Activated CD8-positive, alpha-beta memory T cell treated with anti-CD3 and anti-CD28 coated beads, Interleukin-2, amount 10 ng/mL, durations not matched to agents 7 days and 5 days (primary cell): Measurements from ENCODE around the gene SEMA4D. TPM values are rescaled to one million over a fixed set of nuclear protein-coding genes. Genes with fewer than 3 reads are reported as not detected.
A peak's percentile ranks its signal among the peaks of the same experiment; 100 is the strongest.

Experiments used
- ATAC-seq: fragments of 150-1000 bp; cut with Tn5 transposase; one replicate; pipeline ENCODE4 v1.10.0; 2021; ENCODE audit warnings: moderate library complexity
- CTCF ChIA-PET: fragments of 350-600 bp; sonication (Branson Sonifier 250); formaldehyde crosslinking; loops from one replicate; lab custom pipeline; 2021; ENCODE audit warnings: antibody characterized with exemption; lab: Charles Lee
- DNase-seq: peaks from one replicate; pipeline ENCODE4 v3.0.0-alpha.2; 2020
- H3K27ac Mint-ChIP-seq: one replicate; pipeline ENCODE4 v1.8.0; 2021; ENCODE audit warnings: mild to moderate bottlenecking, mixed read lengths
- H3K27me3 Mint-ChIP-seq: one replicate; pipeline ENCODE4 v1.8.0; 2021; ENCODE audit warnings: mixed read lengths
- H3K36me3 Mint-ChIP-seq: one replicate; pipeline ENCODE4 v1.8.0; 2021; ENCODE audit warnings: mild to moderate bottlenecking, mixed read lengths
- H3K4me1 Mint-ChIP-seq: one replicate; pipeline ENCODE4 v1.8.0; 2021; ENCODE audit warnings: mixed read lengths
- H3K4me3 Mint-ChIP-seq: one replicate; pipeline ENCODE4 v1.8.0; 2021; ENCODE audit warnings: mild to moderate bottlenecking, moderate library complexity, mixed read lengths
- H3K9me3 Mint-ChIP-seq: one replicate; pipeline ENCODE4 v1.8.0; 2022; ENCODE audit warnings: low read depth, mixed read lengths
- total RNA-seq, 2 experiments: library from RNA; stranded (reverse); gene quantifications; one replicate each; pipeline ENCODE4 v1.2.3, GENCODE V29; 2021

Gene SEMA4D
- total RNA-seq, 2 experiments from 2014 or later = 408 to 525 TPM

DNA sequence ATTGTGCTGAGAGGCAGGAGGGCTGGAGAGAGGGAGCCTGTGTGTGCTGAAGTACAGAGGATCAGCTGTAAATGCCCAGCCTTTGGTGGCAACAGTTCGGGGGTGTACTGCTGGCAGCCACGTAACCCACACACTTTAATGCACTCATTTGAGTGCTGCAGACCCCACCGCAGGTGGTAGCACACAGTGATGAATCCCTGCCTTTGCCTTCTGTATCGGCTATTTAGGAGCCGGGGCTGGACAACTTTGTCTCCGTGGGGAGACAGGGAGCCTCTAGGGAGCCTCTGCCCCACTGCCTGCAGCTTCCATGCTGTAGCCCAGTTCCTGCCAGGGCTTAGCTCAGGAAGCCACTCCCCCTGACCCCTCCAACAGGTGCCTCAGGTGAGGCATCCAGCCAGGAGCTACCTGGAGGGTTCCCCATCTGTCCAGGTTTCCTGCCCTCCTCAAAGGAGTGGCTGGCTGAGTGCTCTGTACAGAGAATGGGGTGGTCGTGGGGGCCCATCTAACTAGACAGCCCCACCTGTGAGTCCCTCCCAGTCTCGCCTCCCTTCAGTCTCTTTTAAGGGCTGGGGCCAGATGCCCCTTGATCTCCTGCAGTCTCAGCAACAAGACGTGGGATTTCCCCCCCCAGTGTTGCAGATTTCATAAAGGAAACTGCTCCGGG is 135.1 kb downstream of the SEMA4D start:
- Mint-ChIP-seq H3K4me1 (peaks cover 24% of the 10 kb centered on the region), H3K4me3 (no peak overlapping the region)
- CTCF ChIA-PET = no interaction called here

DNA sequence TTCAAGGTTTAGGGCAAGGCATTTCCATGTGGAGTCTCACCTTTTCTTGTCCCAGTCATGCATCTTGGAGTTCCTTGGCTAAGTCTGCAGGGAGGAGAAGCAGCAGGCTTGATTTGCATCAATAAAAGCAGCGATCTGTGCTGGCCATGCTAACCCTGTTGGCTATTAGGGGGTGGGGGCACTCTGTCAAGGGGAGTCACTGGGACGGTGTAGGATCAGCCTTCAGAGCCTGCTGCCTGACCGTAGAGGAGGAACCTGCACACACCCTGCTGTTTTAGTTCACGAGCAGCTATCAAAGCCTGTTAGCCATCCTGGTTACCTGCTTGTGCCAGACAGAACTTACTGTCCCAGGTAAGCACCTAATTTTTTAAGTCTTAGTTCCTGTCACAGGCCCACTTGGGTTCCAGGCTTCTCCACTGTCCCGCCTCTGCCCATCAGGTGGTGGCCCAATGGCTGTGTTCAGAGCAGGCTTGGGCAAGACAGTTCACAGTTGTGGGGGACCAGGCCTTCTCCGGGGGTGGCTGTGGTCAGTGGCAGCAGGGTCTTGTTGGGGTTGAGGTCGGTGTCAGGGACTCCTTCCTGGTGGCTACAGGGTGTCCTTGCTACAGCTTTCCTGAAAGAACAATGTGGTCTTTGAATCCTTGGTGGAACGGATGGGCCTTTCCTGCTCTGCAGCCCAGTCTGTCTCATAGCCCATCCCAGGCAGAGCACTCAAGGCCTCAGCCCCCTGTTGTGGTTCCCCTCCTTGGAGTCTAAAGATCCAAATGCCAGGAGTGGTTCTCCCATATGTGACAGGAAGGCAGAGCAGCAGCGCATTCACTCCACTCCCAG is 135.9 kb downstream of the SEMA4D start:
- H3K9me3 Mint-ChIP-seq = no peaks in the 10 kb centered on the region
- peaks cover 31% of the 10 kb centered on the region for H3K4me1 Mint-ChIP-seq
- ATAC-seq (no peak), DNase-seq (peak; percentile 37)
- no peaks in the 10 kb centered on the region for H3K27me3 Mint-ChIP-seq
- CTCF ChIA-PET = no interaction called here
- peaks cover 34% of the 10 kb centered on the region for H3K36me3 Mint-ChIP-seq
- H3K4me3 Mint-ChIP-seq = no peak overlapping the region
- H3K27ac Mint-ChIP-seq = no peak overlapping the region

More for the DNA sequence above, 135.1 kb downstream of the SEMA4D start:
- H3K27me3 Mint-ChIP-seq = no peaks in the 10 kb centered on the region
- H3K9me3 Mint-ChIP-seq = no peaks in the 10 kb centered on the region
- H3K27ac Mint-ChIP-seq = no peak overlapping the region
- ATAC-seq (no peak), DNase-seq (peak; percentile 37)
- H3K36me3 Mint-ChIP-seq = peaks cover 32% of the 10 kb centered on the region

DNA sequence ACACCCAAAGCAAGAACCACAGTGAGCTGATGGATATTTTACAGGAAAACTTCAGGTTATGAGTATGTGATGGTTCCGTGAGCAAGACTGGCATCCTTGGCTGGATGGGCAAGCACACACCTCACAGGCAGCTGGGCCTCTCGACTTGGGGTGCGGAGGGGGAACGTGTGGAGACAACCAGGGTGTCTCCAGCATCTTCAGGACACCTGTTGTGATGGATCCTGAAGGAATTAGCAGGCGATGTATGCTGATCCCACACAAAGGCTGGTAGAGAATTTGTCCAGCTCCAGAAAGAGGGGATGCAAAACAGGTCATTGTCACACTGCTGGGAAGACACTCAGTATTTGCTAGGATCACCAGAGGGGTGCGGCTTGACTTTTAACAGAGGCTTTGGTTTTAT is 136.9 kb downstream of the SEMA4D start:
- no peak overlapping the region for H3K27ac Mint-ChIP-seq
- no peak overlapping the region for H3K4me3 Mint-ChIP-seq
- ATAC-seq (no peak), DNase-seq (no peak)
- H3K36me3 Mint-ChIP-seq = peaks cover 40% of the 10 kb centered on the region
- H3K27me3 Mint-ChIP-seq = no peaks in the 10 kb centered on the region
- peaks cover 35% of the 10 kb centered on the region for H3K4me1 Mint-ChIP-seq
- no peaks in the 10 kb centered on the region for H3K9me3 Mint-ChIP-seq
- CTCF ChIA-PET = no interaction called here

DNA sequence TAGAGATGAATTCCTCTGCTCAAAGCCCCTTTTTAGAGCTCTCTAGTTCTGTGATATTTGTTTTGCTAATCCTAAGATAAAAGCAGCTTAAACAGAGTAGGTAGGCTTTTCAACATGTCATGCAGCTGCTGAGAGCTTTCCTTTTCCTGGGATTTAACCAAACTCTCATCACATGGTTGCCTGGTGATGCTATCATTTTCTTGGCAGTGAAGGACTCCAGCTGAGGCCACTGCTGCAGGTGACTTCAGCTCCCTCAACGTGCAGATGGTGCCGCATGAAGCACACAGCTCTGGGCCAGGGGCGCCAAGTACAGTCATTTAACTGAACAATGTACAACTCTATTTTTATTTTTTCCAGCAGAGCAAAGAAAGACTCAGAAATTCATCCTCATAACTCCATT is 137.4 kb downstream of the SEMA4D start:
- Mint-ChIP-seq H3K36me3 (peaks cover 42% of the 10 kb centered on the region), H3K27me3 (no peaks in the 10 kb centered on the region), H3K27ac (no peak overlapping the region), H3K4me1 (peaks cover 35% of the 10 kb centered on the region), H3K4me3 (no peak overlapping the region), H3K9me3 (no peaks in the 10 kb centered on the region)
- CTCF ChIA-PET = interaction anchor here (0.8 kb wide), 1 partner anchor 18 kb away, joined by 3 read pairs; no protein-coding TSS in a partner anchor
- ATAC-seq = no peak
- DNase-seq = no peak

DNA sequence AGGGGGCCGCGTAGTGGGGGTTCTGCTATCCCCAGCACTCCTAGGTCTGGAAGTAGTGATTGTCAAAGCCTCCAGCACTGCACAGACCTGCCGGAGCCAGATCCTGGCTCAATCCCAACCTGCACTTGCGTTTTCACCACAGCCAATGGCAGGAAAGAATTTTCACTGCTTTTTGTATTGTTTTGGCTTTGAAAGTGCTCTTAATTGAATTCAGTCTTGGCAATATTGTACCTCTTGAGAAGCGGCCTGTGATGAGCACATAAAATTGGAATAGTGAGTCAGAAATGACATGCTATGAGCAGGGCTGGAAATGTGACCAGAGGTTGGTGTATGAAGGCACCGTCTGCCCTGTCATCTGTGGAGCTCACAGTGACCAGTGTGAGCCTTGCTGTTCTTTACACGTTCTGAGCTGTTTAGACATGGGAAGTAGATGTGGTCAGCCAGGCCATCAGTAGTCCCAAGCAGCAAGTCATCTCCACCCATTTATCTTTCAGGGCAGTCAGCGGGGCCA is 138.1 kb downstream of the SEMA4D start:
- CTCF ChIA-PET = interaction anchor here (0.8 kb wide), 1 partner anchor 17 kb away, joined by 3 read pairs; no protein-coding TSS in a partner anchor
- Mint-ChIP-seq H3K27me3 (no peaks in the 10 kb centered on the region), H3K36me3 (peaks cover 45% of the 10 kb centered on the region), H3K27ac (no peak overlapping the region), H3K9me3 (no peaks in the 10 kb centered on the region), H3K4me3 (no peak overlapping the region), H3K4me1 (peaks cover 35% of the 10 kb centered on the region)
- ATAC-seq (no peak), DNase-seq (peak; percentile 38)

DNA sequence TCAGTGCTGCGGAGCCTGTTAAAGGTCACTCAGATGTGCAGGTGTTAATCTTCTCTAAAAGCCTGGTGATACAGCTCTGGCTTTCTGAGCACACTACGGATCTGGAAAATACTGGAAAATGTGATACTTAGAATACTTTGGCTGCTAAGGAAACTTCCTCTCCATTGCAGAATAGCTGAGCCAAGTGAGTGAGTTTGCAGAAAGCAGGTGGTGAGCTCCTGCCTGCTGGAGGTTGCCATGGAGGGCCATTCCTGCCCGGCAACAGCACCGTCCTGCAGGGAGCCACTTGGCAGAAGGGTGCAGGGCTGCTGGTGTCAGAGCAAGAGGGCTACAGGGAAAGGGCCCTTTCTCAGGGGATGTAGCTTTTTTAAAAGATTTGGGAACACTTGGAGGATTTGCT is 138.9 kb downstream of the SEMA4D start:
- Mint-ChIP-seq H3K27ac (peak overlapping the region; percentile 21), H3K9me3 (no peaks in the 10 kb centered on the region), H3K4me3 (no peak overlapping the region), H3K27me3 (no peaks in the 10 kb centered on the region), H3K36me3 (peaks cover 47% of the 10 kb centered on the region), H3K4me1 (peaks cover 36% of the 10 kb centered on the region)
- CTCF ChIA-PET = interaction anchor here (1.3 to 1.5 kb wide), 2 partner anchors 8 to 11 kb away, joined by 3 read pairs; no protein-coding TSS in a partner anchor
- no peak for ATAC-seq
- peak; percentile 41 for DNase-seq

DNA sequence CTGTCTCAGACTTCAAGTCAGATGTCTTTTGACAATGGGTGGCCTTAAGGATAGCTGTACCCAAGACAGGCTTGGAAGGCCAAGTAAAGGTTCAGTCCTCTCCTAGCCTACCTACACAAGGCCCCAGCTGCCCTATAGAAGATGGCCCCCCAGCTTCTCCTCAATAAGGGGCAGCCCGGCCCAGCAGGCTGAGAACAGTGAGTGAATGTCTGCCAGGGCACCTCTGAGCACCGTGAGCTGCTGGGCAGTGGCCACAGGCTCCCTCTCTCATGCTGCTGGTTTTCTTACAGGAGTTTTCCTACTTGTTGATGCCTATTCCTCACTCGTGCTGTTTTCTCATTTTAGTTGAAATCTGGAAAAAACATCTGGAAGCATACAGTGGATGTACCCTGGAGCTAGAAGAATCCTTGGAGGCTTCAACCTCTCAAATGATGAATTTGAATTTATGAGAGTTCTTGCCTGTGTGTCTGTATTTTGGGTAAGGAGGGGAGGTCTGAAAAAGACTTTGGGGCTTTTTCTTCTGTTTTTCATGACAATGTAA is 139.5 kb downstream of the SEMA4D start:
- Mint-ChIP-seq H3K27me3 (no peaks in the 10 kb centered on the region), H3K4me3 (no peak overlapping the region), H3K36me3 (peaks cover 51% of the 10 kb centered on the region), H3K4me1 (peaks cover 39% of the 10 kb centered on the region), H3K27ac (no peak overlapping the region), H3K9me3 (no peaks in the 10 kb centered on the region)
- ATAC-seq = no peak
- CTCF ChIA-PET = interaction anchor here (0.7 to 1.8 kb wide), 4 partner anchors 9 to 70 kb away, joined by 3 to 4 read pairs (median 3); no protein-coding TSS in a partner anchor
- peak; percentile 36 for DNase-seq

DNA sequence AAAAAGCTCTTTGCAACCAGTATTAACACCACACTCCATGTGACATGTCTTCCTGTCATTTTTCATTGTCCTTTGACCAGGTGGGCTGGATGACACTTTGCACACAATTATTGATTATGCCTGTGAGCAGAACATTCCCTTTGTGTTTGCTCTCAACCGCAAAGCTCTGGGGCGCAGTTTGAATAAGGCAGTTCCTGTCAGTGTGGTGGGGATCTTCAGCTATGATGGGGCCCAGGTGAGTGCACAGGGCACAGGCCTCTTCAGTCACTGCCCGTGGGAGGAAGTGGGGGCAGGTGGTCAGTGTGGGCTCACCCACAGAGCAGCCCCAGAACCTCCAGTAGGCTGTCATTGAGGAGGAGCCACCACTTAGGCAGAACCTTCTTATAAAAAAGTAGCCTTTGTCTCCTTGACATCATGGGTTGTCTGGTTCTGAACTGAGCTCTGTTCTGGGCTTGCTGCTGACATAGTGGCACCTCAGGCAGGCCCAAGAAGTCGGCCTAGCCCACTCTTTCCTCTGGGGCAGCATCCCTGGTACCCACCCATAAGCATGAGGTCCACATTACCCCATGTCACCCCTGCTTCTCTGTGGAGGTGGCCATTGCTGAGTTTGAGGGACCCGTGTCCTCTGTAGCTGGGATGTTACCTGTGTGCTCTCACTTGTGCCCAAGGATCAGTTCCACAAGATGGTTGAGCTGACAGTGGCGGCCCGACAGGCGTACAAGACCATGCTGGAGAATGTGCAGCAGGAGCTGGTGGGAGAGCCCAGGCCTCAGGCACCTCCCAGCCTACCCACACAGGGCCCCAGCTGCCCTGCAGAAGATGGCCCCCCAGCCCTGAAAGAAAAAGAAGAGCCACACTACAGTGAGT is 140.3 kb downstream of the SEMA4D start:
- peak; percentile 85 for DNase-seq
- H3K4me1 Mint-ChIP-seq = peaks cover 48% of the 10 kb centered on the region
- ATAC-seq = peak; percentile 81
- CTCF ChIA-PET = interaction anchor here (0.7 to 1.8 kb wide), 7 partner anchors 9 to 191 kb away, joined by 3 to 4 read pairs (median 3); no protein-coding TSS in a partner anchor
- no peaks in the 10 kb centered on the region for H3K9me3 Mint-ChIP-seq
- peak overlapping the region; percentile 74 for H3K27ac Mint-ChIP-seq
- no peak overlapping the region for H3K4me3 Mint-ChIP-seq
- no peaks in the 10 kb centered on the region for H3K27me3 Mint-ChIP-seq
- H3K36me3 Mint-ChIP-seq = peaks cover 53% of the 10 kb centered on the region

DNA sequence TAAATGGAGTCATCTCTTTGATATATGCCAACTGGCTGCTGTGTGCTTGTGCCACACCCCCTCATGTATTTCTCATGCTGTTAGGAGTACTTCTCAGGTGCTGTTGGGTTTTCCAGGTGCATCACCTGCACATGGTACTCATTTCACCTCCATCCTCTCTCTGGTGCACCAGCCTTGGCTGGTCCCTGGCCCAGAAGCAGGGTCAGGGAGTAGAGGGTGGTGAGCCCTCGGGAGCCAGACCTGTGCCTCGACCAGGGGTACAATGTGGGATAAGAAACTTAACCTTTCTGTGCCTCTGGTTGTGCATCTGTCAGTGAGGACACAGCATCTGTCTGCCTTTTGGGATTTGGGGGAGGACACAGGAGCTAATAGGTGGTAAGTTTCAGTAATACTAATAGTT is 141.1 kb downstream of the SEMA4D start:
- Mint-ChIP-seq H3K9me3 (no peaks in the 10 kb centered on the region), H3K27me3 (no peaks in the 10 kb centered on the region), H3K27ac (peak overlapping the region; percentile 9), H3K4me3 (no peak overlapping the region), H3K4me1 (peaks cover 56% of the 10 kb centered on the region), H3K36me3 (peaks cover 55% of the 10 kb centered on the region)
- DNase-seq (no peak), ATAC-seq (no peak)
- CTCF ChIA-PET = interaction anchor here (0.8 to 1.8 kb wide), 4 partner anchors 11 to 192 kb away, joined by 3 to 4 read pairs (median 3); no protein-coding TSS in a partner anchor

DNA sequence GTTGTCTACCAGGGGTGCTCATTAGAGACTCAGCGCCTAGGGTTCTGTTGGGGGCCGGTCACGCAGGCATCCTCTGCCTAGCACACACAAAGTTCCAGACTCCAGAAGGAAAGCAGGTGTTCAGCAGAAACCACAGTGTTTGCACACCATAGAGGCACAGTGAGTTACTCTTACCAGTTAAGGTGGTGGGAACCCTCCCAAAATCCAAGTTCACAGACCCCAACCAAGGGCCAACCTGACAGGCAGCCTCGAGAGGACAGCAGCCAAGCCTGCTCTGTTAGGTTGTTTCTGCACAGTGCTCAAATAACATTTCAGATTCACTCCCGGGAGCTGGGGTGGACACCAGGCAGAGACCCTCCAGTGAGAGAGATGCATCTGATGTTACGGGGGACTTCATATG is 143.4 kb downstream of the SEMA4D start:
- peaks cover 53% of the 10 kb centered on the region for H3K4me1 Mint-ChIP-seq
- no peak overlapping the region for H3K27ac Mint-ChIP-seq
- ATAC-seq (no peak), DNase-seq (no peak)
- peaks cover 52% of the 10 kb centered on the region for H3K36me3 Mint-ChIP-seq
- H3K27me3 Mint-ChIP-seq = no peaks in the 10 kb centered on the region
- H3K9me3 Mint-ChIP-seq = no peaks in the 10 kb centered on the region
- no peak overlapping the region for H3K4me3 Mint-ChIP-seq
- CTCF ChIA-PET = no interaction called here

DNA sequence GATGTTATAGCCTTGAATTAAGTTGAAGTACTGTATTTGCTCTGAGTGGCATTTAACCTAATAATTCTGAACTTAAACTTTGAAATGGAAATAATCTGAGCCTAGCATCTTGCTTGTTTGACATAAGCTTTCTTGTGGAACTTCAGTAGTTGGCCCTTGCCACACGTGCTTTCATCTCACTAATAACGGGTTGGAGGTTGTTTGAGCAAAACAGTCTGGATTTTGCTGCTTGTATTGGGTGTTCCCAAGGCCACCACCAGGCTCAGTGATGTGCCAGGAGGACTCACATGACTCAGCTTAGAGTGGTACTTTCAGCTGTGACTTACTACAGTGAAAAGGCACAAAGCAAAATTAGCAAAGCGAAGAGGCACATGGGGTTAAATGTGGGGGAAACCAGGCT is 143.9 kb downstream of the SEMA4D start:
- no peak overlapping the region for H3K4me3 Mint-ChIP-seq

DNA sequence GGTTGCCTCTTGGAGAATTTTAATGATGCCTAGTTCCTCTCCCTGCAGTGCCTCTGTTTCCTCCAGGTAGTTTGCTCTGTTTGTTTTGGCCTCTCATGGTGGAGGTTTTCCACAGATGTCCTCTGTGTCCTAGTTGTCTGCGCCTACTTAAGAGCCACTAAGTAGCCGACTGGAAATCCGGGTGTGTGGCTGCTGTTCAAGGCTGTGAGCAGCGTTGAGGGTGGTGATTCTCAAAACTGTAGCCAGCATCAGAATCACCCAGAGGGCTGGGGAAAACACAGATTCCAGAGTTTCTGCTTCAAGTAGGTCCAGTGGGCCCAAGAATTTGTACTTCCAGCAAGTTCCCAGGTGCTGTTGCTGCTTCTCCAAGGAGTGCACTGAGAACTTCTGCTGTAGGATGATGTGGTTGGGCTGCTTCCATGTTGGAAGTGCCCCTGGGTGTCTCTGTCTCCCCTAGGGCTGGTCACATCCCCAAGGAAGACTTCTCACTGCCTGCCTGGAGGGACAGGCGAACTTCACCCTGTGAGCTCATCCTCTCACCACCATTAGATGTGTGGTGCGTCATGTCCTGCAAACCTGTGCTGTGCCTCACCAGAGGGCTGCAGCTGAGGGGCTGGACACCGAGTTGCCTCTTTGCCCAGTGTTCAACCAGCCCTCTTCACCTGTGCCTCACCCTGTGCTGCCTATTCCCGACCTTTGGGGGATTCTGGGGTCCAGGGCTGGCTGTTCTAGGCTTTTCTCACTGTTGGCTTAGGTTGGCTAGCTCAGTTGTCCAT is 144.9 kb downstream of the SEMA4D start:
- H3K27me3 Mint-ChIP-seq = no peaks in the 10 kb centered on the region
- H3K4me3 Mint-ChIP-seq = peak overlapping the region; percentile 50
- peak overlapping the region; percentile 90 for H3K27ac Mint-ChIP-seq
- H3K4me1 Mint-ChIP-seq = peaks cover 39% of the 10 kb centered on the region
- H3K36me3 Mint-ChIP-seq = peaks cover 50% of the 10 kb centered on the region
- ATAC-seq (no peak), DNase-seq (no peak)
- H3K9me3 Mint-ChIP-seq = no peaks in the 10 kb centered on the region
- CTCF ChIA-PET = interaction anchor here (1.3 kb wide), 2 partner anchors 34 to 35 kb away, joined by 3 read pairs; partner anchors contain the start of gene SECISBP2

More for the DNA sequence above, 143.9 kb downstream of the SEMA4D start:
- H3K27ac Mint-ChIP-seq = no peak overlapping the region
- H3K36me3 Mint-ChIP-seq = peaks cover 51% of the 10 kb centered on the region
- ATAC-seq (no peak), DNase-seq (no peak)
- no peaks in the 10 kb centered on the region for H3K9me3 Mint-ChIP-seq
- CTCF ChIA-PET = no interaction called here
- no peaks in the 10 kb centered on the region for H3K27me3 Mint-ChIP-seq
- peaks cover 49% of the 10 kb centered on the region for H3K4me1 Mint-ChIP-seq
